Type B pancreatic cell (in vitro differentiated cells): Measurements from ENCODE around the gene WAPL. TPM values are rescaled to one million over a fixed set of nuclear protein-coding genes. Genes with fewer than 3 reads are reported as not detected.

Source experiments
- DNase-seq: peaks from one replicate; pipeline ENCODE4 v3.0.0; 2021; ENCODE audit warnings: mixed read lengths; ENCODE audit not compliant: unreplicated experiment; ENCODE audit errors: extremely low spot score
- H3K27ac Mint-ChIP-seq: 2 replicates; pipeline ENCODE4 v1.8.0; 2021; ENCODE audit warnings: mild to moderate bottlenecking, mixed read lengths
- H3K27me3 Mint-ChIP-seq: 2 replicates; pipeline ENCODE4 v1.8.0; 2021; ENCODE audit warnings: mixed read lengths
- H3K36me3 Mint-ChIP-seq: 2 replicates; pipeline ENCODE4 v1.8.0; 2021; ENCODE audit warnings: mixed read lengths
- H3K4me1 Mint-ChIP-seq: one replicate; pipeline ENCODE4 v1.8.0; 2021; ENCODE audit warnings: mixed read lengths; ENCODE audit not compliant: unreplicated experiment
- H3K4me3 Mint-ChIP-seq: 2 replicates; pipeline ENCODE4 v1.8.0; 2021; ENCODE audit warnings: mild to moderate bottlenecking, mixed read lengths
- H3K9me3 Mint-ChIP-seq: 2 replicates; pipeline ENCODE4 v1.8.0; 2021; ENCODE audit warnings: mixed read lengths
- CTCF ChIP-seq: fragments of 200-600 bp; sonication (generic); conservative IDR thresholded peaks from 2 replicates; pipeline ENCODE4 v1.5.0; 2021; ENCODE audit warnings: antibody characterized with exemption, mild to moderate bottlenecking
- total RNA-seq: library from RNA; stranded (reverse); gene quantifications from 2 replicates; pipeline ENCODE4 v1.2.1, GENCODE V29; 2021; ENCODE audit warnings: low replicate concordance

WAPL gene
- total RNA-seq, 1 donor from 2014 or later, result 42.4 TPM

- peaks cover 31% of the 10 kb centered on the region for H3K36me3 Mint-ChIP-seq
- H3K4me1 Mint-ChIP-seq, result peaks cover 41% of the 10 kb centered on the region
- H3K4me3 Mint-ChIP-seq, result peak overlapping the region; percentile 34
- DNase-seq, result no peak
- H3K9me3 Mint-ChIP-seq, result no peaks in the 10 kb centered on the region
- H3K27ac Mint-ChIP-seq, result no peak overlapping the region
- no peak for TF ChIP-seq CTCF
- H3K27me3 Mint-ChIP-seq, result no peaks in the 10 kb centered on the region
These were observed 2.8 kb downstream of the WAPL start for GRCh38 chr10:86518781-86519180.

- Mint-ChIP-seq H3K27ac (no peak overlapping the region), H3K27me3 (no peaks in the 10 kb centered on the region), H3K4me3 (no peak overlapping the region), H3K9me3 (no peaks in the 10 kb centered on the region), H3K4me1 (peaks cover 20% of the 10 kb centered on the region), H3K36me3 (peaks cover 35% of the 10 kb centered on the region)
- no peak for TF ChIP-seq CTCF
- DNase-seq, result no peak
These were observed 9.5 kb downstream of the WAPL start for GRCh38 chr10:86512137-86512536.

GRCh38 chr10:86511027-86511865 is 10.3 kb downstream of the WAPL start:
- TF ChIP-seq CTCF, result no peak
- DNase-seq, result no peak
- Mint-ChIP-seq H3K9me3 (no peaks in the 10 kb centered on the region), H3K4me1 (peaks cover 17% of the 10 kb centered on the region), H3K36me3 (peaks cover 29% of the 10 kb centered on the region), H3K27ac (no peak overlapping the region), H3K27me3 (no peaks in the 10 kb centered on the region), H3K4me3 (no peak overlapping the region)

GRCh38 chr10:86509145-86509544 is 12.4 kb downstream of the WAPL start:
- peaks cover 8% of the 10 kb centered on the region for H3K4me1 Mint-ChIP-seq
- DNase-seq, result no peak
- no peak for TF ChIP-seq CTCF
- no peak overlapping the region for H3K27ac Mint-ChIP-seq
- H3K4me3 Mint-ChIP-seq, result no peak overlapping the region
- no peaks in the 10 kb centered on the region for H3K9me3 Mint-ChIP-seq
- peaks cover 16% of the 10 kb centered on the region for H3K36me3 Mint-ChIP-seq
- no peaks in the 10 kb centered on the region for H3K27me3 Mint-ChIP-seq

- Mint-ChIP-seq H3K27ac (no peak overlapping the region), H3K4me3 (no peak overlapping the region), H3K36me3 (peaks cover 9% of the 10 kb centered on the region), H3K4me1 (peaks cover 7% of the 10 kb centered on the region), H3K27me3 (no peaks in the 10 kb centered on the region), H3K9me3 (no peaks in the 10 kb centered on the region)
- no peak for TF ChIP-seq CTCF
- no peak for DNase-seq
These were observed 13.4 kb downstream of the WAPL start for GRCh38 chr10:86508217-86508616.
